MCF 10A (cell line): ENCODE data around the gene GNAL. TPM values are rescaled to one million over a fixed set of nuclear protein-coding genes. Genes with fewer than 3 reads are reported as not detected.

ENCODE experiments used
- BruUV-seq: library from RNA; stranded (reverse); fragments of 400-500 nt; replicated peaks from 2 replicates; lab custom pipeline; 2021; lab: Mats Ljungman, UMichigan
- CTCF ChIA-PET: fragments of 300-600 bp; sonication (Branson Sonifier 250); formaldehyde crosslinking; extraction: SDS; loops from one replicate; lab custom pipeline; 2021; ENCODE audit warnings: antibody characterized with exemption, inconsistent platforms; lab: Yijun Ruan, JAX
- POLR2A ChIA-PET: fragments of 300-600, 350-650 bp; sonication (Branson Sonifier 250); formaldehyde crosslinking; extraction: SDS; loops from one replicate; lab custom pipeline; 2020; ENCODE audit warnings: antibody characterized with exemption, inconsistent platforms; lab: Yijun Ruan, JAX
- DNase-seq: peaks from one replicate; pipeline ENCODE4 v3.0.0-alpha.2; 2018; ENCODE audit not compliant: unreplicated experiment
- H3K27ac Mint-ChIP-seq: one replicate; pipeline ENCODE4 v1.8.0; 2022; ENCODE audit warnings: mild to moderate bottlenecking, low read depth, mixed read lengths; ENCODE audit not compliant: unreplicated experiment
- H3K27me3 Mint-ChIP-seq: one replicate; pipeline ENCODE4 v1.8.0; 2022; ENCODE audit warnings: mixed read lengths; ENCODE audit not compliant: insufficient read depth, unreplicated experiment
- H3K36me3 Mint-ChIP-seq: one replicate; pipeline ENCODE4 v1.8.0; 2022; ENCODE audit warnings: mild to moderate bottlenecking, moderate library complexity, mixed read lengths; ENCODE audit not compliant: insufficient read depth, unreplicated experiment
- H3K4me1 Mint-ChIP-seq: one replicate; pipeline ENCODE4 v1.8.0; 2022; ENCODE audit warnings: mixed read lengths; ENCODE audit not compliant: insufficient read depth, unreplicated experiment
- H3K4me3 Mint-ChIP-seq: one replicate; pipeline ENCODE4 v1.8.0; 2022; ENCODE audit warnings: mild to moderate bottlenecking, moderate library complexity, mixed read lengths; ENCODE audit not compliant: unreplicated experiment
- H3K9me3 Mint-ChIP-seq: one replicate; pipeline ENCODE4 v1.8.0; 2022; ENCODE audit warnings: mixed read lengths; ENCODE audit not compliant: unreplicated experiment
- CTCF ChIP-seq: fragments of 200-600 bp; IDR thresholded peaks from one replicate; pipeline ENCODE4 v1.8.0; 2022; ENCODE audit warnings: antibody characterized with exemption, mild to moderate bottlenecking; ENCODE audit not compliant: unreplicated experiment
- intact Hi-C: fragments of 100-400 bp; cut with micrococcal nuclease; formaldehyde crosslinking; loops from 2 replicates; pipeline ENCODE4 v1.14.1; 2022
- total RNA-seq: library from RNA; stranded (reverse); gene quantifications from 2 replicates; pipeline ENCODE4 v1.2.3, GENCODE V29; 2022

Gene GNAL
- total RNA-seq, 1 experiment from 2014 or later = 1.6 TPM

- Mint-ChIP-seq H3K36me3 (peaks cover 7% of the 10 kb centered on the region), H3K27ac (no peak overlapping the region), H3K4me1 (no peaks in the 10 kb centered on the region), H3K27me3 (no peaks in the 10 kb centered on the region), H3K4me3 (no peak overlapping the region), H3K9me3 (no peaks in the 10 kb centered on the region)
- no TSS peak for BruUV-seq
- ChIA-PET POLR2A (no interaction called here), CTCF (interaction anchor here (0.8 to 5.0 kb wide), 3 partner anchors 8 to 218 kb away, joined by 3 to 39 read pairs (median 3); no protein-coding TSS in a partner anchor)
- TF ChIP-seq CTCF = no peak
- DNase-seq = no peak
- intact Hi-C loops = loop anchor here (5.0 kb wide), 1 partner anchor 217 kb away; no protein-coding TSS in a partner anchor
These were observed 184.7 kb downstream of the GNAL start for GRCh38 chr18:11873670-11874340.

DNA sequence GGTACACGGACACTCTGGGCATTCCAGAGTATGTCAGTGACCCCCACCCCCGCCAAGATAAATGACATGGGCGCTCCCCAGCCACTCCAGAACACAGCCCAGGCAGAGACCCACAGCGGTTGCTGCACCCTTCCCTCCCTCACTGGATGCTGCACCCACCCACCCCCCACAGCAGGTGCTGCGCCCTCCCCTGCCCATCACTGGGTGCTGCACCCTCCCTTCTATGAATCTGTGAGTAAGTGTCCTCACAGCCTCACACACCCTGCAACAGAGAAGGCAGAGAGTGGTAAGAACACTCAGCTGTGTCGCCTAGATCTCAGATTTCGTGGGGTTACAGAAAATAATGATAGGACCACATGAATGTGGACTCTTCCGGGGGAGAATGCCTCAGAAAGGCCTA, 185.6 kb downstream of the GNAL start:
- intact Hi-C loops = loop anchor here (5.0 kb wide), 1 partner anchor 217 kb away; no protein-coding TSS in a partner anchor
- TF ChIP-seq CTCF = no peak
- Mint-ChIP-seq H3K27me3 (no peaks in the 10 kb centered on the region), H3K36me3 (peaks cover 7% of the 10 kb centered on the region), H3K9me3 (no peaks in the 10 kb centered on the region), H3K4me1 (no peaks in the 10 kb centered on the region), H3K27ac (no peak overlapping the region), H3K4me3 (no peak overlapping the region)
- DNase-seq = no peak
- ChIA-PET POLR2A (interaction anchor here (0.7 kb wide), 1 partner anchor 285 kb away, joined by 4 read pairs; no protein-coding TSS in a partner anchor), CTCF (interaction anchor here (0.6 to 1.2 kb wide), 3 partner anchors 134 to 603 kb away, joined by 3 read pairs; no protein-coding TSS in a partner anchor)
- BruUV-seq = no TSS peak

GRCh38 chr18:11877497-11878135, 188.6 kb downstream of the GNAL start:
- no peak for DNase-seq
- ChIA-PET CTCF (interaction anchor here (0.8 to 1.1 kb wide), 2 partner anchors 143 to 144 kb away, joined by 3 to 4 read pairs; no protein-coding TSS in a partner anchor), POLR2A (interaction anchor here (0.8 to 1.2 kb wide), 4 partner anchors 9 to 222 kb away, joined by 3 read pairs; no protein-coding TSS in a partner anchor)
- TF ChIP-seq CTCF = no peak
- H3K4me1 Mint-ChIP-seq = no peaks in the 10 kb centered on the region
- intact Hi-C loops = no loop called here
- no peak overlapping the region for H3K27ac Mint-ChIP-seq
- peaks cover 13% of the 10 kb centered on the region for H3K36me3 Mint-ChIP-seq
- no peaks in the 10 kb centered on the region for H3K27me3 Mint-ChIP-seq
- H3K9me3 Mint-ChIP-seq = no peaks in the 10 kb centered on the region
- no TSS peak for BruUV-seq
- no peak overlapping the region for H3K4me3 Mint-ChIP-seq
